Endothelial cell of hepatic sinusoid (primary cell): ENCODE data around the gene CASP2.
"Not testable (repeated sequence)": the region's sequence is repeated elsewhere in the genome, so short reads cannot be mapped to it uniquely, and the experiment has no call there.

Experiments
- in situ Hi-C: cut with HindIII; loops from 2 replicates; pipeline ENCODE4 v1.10.0; 2017; ENCODE audit warnings: low sequenced_read_pairs

The CASP2 gene

DNA sequence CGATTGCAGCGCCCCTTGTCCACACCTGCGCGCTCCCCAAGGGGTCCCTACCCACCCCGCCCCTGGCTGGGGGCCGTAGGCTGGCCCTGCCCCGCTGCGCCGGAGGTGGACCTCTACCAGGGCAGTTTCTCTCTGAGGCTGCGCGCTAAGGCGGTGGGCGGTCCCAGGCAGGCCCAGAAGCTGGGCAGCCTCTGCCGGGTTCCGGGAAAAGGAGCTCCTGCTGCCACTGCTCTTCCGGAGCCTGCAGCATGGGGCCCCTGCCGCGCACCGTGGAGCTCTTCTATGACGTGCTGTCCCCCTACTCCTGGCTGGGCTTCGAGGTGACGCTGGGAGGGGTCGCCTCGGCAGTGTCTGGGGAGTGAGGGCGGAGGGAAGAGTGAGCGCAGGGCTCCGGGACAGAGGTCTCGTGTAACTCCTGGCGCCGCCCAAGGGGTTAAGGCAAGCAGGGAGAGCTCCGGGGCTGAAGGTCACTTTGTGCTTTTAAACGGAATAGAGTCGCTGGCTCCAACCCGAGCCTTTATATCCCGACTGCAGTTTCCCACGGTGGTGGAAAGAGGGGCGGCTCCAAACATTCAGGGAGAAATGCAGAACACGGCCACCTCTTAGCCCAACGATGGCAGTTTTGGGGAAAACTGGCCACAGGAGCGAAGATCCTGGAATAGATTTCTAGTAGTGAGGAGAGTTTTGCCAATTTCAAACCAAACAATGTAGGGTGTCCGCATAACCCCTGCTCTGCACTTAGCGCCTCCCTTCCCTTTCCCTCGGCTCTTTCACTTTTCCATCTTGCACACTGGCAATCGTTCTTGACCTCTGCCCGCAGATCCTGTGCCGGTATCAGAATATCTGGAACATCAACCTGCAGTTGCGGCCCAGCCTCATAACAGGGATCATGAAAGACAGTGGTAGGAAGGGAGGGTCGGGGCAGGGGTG lies 24.6 kb upstream of the CASP2 start, which contains the start of gene GSTK1:
Gene GSTK1, plus strand, starts transcription at position 176 of the 930 bp plus-strand sequence. Its CDS starts 73 bp downstream, at position 249.
- in situ Hi-C loops = no loop called here

GRCh38 chr7:143264196-143264568 lies 24.0 kb upstream of the CASP2 start:
- in situ Hi-C loops = not testable (repeated sequence)

DNA sequence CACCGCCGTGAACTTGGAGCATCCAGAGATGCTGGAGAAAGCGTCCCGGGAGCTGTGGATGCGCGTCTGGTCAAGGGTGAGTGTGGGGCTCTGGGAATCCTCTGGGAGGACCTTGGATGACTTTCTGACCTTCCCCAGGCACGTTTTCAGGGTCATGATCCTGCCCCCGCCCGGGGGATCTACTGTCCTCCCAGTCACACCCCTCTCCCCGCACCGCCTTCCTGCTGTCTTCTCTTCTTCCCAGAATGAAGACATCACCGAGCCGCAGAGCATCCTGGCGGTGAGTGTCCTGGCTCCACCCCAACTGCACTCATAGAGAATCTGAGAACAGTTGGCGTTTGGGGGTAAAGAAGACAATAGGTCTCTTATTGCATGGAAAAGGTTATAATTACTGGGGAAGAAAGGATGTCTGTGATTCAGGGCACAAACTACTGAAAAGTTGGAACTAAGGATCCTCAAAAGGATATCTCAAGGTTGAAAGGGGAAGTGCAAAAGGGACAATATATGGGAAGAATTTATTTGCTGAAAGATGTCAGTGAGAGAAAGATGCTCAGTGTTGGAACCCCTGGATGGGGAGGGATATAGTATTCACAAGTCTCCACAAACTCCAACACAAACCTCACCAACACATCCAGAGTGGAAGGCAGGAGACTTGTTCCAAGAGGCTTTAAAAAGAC lies 23.0 kb upstream of the CASP2 start:
- in situ Hi-C loops = no loop called here

DNA sequence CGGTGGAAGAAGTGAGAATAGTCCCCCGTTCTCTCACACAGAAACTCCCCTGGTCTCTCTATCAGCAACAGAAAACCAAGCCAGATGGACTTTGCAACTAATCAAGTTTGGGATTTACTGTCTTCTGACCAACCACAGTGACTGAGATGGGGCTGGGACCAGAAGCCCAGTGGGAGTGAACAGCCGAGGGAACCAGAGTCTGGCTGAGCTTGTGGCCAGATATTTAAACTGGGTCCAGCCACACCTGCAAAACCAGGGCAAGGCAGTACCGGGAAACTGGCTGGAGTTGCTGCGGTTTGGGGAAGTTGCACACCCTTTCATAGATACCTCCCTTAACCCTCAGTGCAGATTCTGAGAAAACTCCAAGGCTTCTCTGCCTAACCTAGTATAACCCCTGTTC lies 18.9 kb upstream of the CASP2 start:
- in situ Hi-C loops = no loop called here

- in situ Hi-C loops = no loop called here
These were observed 16.9 kb upstream of the CASP2 start for GRCh38 chr7:143271240-143271639.

DNA sequence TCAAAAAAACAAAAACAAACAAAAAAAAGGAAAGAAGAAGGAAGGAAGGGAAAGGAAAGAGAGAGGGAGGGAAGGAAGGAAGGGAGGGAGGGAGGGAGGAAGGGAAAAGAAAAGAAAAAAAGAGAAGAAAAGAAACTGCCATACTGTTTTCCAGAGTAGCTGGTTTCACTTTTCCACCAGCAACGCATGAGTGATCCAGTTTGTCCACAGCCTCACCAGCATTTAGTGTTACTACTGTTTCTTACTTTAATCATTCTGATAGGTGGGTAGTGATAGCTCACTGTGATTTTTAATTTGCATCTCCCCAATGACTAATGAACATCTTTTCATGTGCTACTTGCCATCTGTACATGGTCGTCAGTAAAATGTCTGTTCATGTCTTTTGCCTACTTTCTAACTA lies 15.3 kb upstream of the CASP2 start:
- in situ Hi-C loops = no loop called here

DNA sequence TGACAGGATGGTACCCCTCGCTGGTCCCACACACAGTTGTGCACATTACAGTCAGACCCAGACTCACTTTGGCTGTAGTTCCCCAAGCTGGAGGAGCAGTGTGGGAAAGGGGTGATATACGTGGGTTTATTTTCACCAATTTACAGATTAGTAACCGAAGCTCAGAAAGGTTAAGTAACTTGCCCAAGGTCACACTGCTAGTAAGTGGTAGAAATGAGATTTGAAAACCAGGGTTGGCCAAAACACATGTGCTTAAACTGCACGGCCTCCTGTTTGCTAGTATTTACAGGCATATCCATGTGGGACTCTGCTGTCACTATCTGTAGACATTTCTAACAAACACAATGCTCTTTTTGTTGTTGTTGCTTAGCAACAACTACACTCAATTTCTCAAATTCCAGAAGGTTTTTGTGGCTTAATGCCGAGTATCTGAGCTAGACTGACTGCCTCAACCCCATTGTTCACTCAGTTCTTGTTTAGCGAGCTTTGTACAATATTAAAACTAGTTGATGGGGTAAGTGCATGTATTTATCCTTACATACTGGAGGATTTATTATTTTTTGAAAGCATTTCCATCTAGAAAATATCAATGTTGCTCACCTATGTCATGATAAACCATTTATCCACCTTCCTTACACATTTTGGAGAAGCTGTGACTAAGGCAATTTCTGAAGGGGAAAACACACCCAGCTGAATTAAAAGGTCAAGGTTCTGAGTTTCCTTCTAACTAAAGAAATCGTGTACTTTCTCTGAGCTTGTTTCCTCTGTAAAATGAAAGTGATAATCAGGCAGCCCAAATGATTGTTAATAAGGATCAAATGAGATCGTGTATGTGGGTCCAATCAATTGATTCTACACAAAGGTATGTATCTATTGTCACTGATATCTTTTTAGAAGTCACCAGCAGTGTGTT lies 8.7 kb upstream of the CASP2 start:
- in situ Hi-C loops = no loop called here

- in situ Hi-C loops = no loop called here
These were observed 8.0 kb upstream of the CASP2 start for GRCh38 chr7:143280160-143280559.

DNA sequence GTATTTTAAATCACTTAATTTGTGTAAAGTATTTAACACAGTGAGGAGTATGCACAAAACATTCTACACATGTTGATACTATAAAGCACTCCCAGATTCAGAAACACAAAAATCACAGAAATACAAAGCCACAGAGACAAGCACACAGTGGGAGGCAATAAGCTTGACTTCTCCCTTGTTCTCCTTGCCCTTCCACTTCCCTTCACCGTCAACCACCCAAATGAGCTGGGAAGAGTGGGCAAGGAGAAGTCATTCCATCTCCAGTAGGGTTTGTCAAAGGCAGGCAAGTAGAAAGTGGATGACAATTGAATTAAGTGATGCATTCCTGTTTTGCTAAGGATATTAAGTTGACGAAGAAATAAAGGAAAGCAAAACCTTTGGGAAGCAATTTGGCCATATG lies 7.6 kb upstream of the CASP2 start:
- in situ Hi-C loops = no loop called here

DNA sequence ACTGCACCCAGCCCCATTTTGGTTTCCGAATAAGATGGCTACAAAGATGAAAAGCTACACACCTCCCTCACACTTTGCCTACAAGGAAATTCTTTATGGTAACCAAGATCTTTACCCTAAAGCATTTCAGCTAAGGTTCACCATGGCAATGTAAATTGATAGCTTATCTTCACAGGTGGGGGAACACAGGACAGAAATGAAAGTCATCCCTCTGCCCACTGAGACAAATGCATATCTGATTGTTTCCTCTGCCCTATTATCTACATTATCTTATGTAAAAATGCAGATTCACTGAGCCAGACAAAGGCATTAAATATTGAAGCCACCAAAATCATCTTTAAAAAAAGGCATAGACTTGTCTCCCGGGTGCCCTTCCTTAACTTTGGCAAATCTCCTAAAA lies 6.6 kb upstream of the CASP2 start:
- in situ Hi-C loops = no loop called here

DNA sequence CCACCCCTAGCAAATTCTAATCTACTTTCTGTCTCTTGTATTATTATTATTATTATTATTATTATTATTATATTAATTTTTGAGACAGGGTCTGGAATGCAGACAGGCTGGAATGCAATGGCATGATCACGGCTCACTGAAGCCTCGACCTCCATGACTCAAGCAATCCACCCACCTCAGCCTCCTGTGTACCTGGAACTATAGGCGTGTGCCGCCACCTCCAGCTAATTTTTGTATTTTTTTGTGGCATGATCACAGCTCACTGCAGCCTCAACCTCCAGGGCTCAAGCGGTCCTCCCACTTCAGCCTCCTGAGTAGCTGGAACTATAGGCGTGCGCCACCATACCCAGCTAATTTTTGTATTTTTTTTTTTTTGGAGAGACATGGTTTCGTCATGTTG lies 6.0 kb upstream of the CASP2 start:
- in situ Hi-C loops = no loop called here

DNA sequence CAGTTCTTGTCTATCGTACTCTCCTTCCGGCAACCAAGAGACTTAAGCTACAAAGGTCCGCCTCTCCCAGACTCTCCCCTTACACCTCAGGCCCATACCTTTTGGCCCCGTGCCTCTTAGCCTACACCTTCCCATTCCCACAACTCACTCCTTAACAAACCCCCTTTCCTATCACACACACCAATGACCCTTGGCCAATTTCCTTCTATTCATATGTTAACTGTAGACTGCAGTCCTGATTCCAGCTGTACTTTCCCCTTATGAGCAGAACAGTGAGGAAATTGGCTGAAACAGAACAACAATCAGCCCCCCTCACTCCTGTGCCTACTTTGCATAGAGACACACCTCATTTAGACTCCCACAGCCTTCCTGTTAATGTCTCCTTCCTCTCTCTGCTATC lies 4.8 kb upstream of the CASP2 start:
- in situ Hi-C loops = no loop called here

DNA sequence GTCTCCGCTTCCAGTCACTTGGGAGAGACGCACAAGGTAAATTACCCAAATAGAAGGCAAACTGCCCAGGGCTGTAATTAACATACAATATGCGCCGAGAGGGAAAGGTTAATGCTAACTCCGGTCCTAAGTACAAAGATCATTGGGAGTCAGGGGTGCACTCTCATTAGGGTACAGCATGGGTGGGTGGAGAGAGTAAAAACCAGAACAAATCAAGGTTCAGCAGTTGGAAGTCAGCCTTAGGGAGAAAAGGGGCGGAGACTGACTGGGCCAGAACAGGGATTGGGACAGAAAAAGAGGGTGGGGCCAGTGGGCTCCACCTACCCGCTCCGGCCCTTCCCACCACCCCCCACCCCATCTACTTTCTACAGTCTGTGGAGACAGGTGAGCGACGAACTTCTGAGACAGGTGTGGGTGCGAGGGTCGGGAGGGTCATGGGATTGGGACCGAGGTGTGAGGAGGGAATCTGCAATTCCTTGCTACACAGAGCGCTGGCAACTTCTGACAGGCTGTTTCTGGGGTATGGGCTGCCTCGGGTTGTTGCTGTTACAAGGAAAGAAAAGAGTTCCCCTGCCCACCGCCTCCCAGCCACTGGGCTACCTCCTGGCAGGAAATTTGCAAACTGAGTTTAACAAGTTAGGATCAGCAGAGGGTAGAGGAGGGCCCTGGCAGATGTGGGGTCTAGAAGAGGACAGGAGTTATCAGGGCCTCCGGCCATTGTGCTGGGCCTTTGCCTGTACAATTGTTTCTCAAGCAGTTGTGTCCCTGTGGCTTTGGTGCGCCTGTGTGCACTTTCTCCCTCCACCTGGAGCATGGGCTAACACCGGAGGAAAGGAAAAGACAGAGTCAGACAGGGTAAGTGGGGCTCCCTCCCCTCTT lies 3.3 kb upstream of the CASP2 start, which contains the start of gene TMEM139:
Gene TMEM139, plus strand, starts transcription at position 368 of the 879 bp plus-strand sequence. CDS start 1,000 bp downstream, outside the sequence.
- in situ Hi-C loops = no loop called here

DNA sequence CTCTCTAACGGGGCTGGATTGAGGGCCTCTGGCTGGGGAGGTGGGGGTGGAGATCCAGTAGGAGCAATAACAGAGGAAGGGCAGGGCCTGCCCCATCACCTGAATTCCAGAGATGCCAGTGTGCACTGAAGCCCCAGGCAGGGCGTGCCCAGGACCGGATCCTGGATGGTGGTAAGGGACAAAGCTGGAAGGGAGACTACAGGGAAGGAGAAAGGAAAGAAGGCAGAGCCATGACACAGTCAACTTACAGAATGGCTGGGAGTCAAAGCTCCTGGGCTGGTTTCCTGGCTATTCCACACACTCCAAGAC lies 2.7 kb upstream of the CASP2 start:
- in situ Hi-C loops = no loop called here

GRCh38 chr7:143285806-143286521 lies 2.2 kb upstream of the CASP2 start:
- in situ Hi-C loops = no loop called here

GRCh38 chr7:143286522-143286890 lies 1.6 kb upstream of the CASP2 start:
- in situ Hi-C loops = no loop called here

DNA sequence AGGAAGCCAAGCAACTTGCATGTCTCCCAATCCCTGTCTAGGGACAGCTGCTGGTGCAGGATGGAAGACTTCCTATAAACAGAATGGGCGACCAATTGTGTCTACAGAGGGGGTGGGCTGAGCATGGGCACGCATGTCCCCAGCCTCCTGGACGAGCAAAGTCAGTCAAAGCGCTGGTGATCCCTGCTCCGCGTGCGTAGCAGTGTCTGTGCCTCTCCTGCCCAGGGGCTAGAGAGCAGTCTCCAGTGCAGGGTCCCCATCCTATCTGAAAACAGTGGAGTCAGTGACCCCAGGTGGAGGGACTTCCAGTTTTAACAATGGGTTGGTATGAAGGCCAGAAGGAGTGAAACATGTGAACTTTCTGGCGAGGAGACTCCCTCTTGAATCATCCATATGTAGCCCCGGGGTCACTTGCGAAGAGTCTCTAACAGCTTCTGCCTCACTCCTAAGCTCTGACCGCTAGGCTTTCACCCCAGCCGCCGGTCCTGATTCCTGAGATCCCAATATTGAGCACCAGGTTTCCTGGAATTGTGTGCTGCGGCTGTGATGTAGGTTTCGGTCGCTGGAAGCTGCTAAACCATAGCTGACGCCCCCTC lies 714 bp upstream of the CASP2 start:
- in situ Hi-C loops = no loop called here

GRCh38 chr7:143288836-143289235 lies 685 bp downstream of the CASP2 start:
- in situ Hi-C loops = no loop called here

GRCh38 chr7:143289421-143289820 lies 1.3 kb downstream of the CASP2 start:
- in situ Hi-C loops = no loop called here
